ENCODE results near the gene THAP3.

The THAP3 gene

DNA sequence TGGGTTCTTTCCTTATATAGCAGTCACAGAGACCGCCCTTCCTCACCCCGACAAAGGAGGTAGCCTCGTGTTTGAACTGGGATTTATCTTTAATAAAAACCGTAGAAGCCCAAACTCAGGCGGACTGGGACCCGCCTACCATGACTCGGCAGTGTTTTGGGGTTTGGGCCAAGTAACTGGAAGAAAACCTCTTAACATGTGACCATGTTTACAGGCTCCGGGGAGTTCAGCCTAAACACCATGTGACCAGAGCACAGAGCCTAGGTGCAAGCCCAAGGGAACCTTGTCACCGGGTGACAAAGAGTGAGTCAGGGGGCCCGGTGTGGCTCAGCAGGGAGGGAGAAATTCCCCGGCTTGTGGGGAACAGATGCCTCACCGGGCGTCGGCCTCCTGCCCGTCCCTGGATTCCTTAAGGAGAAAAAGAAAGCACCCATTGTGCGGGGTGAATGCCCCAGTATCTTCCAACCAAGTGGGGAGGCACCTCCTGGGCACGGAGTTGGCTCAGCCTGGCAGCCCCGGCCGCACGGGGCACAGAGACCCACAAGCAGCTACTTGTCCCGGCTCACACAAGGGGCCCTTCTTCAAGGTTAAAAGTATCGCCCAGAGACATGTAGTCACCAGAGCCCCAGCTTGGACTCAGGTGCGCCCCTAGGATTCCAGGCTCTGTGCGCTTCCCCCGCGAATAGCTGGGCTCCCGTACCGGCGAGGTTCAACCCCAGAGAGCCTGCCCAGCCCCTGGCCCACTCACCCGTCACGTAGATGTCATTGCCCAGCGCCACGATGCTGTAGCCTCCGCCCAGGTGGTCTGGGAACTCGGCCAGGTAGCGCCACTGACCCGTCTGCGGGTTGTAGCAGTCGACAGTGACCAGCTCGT is 23.4 kb upstream of the THAP3 start:
- DNase-seq: peak; percentile 86 to 95 (median 94)
- Histone ChIP-seq H3K4me1 (ENCODE audit: control extremely low read depth in 1 of 4, control insufficient read depth in 4 of 4, insufficient read depth in 4 of 4, low read length in 3 of 4) (peaks cover 10 to 58% (median 56%) of the 10 kb centered on the region in 4 experiments), H3K27ac (ENCODE audit: insufficient read depth in 1 of 2, low read depth in 1 of 2, low read length in 2 of 2, poor library complexity in 1 of 2, severe bottlenecking in 2 of 2) (peak overlapping the region; percentile 54 to 87), H3K27me3 (replicated peaks in 2 of 5; ENCODE audit: control insufficient read depth in 4 of 5, insufficient read depth in 5 of 5, low read length in 4 of 5) (no peaks in the 10 kb centered on the region), H3K4me3 (ENCODE audit: control insufficient read depth in 1 of 7, extremely low read depth in 1 of 7, insufficient read depth in 4 of 7, low read depth in 2 of 7, low read length in 6 of 7) (peak overlapping the region; percentile 72 to 97 (median 89)), H3K9me3 (ENCODE audit: control extremely low read depth in 1 of 5, control insufficient read depth in 4 of 5, insufficient read depth in 2 of 5, low read depth in 1 of 5, low read length in 4 of 5) (no peaks in the 10 kb centered on the region), H3K36me3 (ENCODE audit: control insufficient read depth in 4 of 4, insufficient read depth in 4 of 4, low read length in 3 of 4) (peaks cover 0 to 28% (median 21%) of the 10 kb centered on the region in 4 experiments)
- CTCF ChIA-PET: interaction anchor here (1.0 to 6.5 kb wide), 9 partner anchors 12 to 46 kb away, joined by 3 to 48 read pairs (median 4); partner anchors contain the start of genes TAS1R1 and ZBTB48
- 0% methylated on average over 28 of the region's 40 CpGs for WGBS (ENCODE audit: insufficient coverage)
- POLR2A ChIA-PET: interaction anchor here (0.8 to 2.1 kb wide), 6 partner anchors 10 to 22 kb away, joined by 3 to 11 read pairs (median 5); partner anchors contain the start of gene ZBTB48

DNA sequence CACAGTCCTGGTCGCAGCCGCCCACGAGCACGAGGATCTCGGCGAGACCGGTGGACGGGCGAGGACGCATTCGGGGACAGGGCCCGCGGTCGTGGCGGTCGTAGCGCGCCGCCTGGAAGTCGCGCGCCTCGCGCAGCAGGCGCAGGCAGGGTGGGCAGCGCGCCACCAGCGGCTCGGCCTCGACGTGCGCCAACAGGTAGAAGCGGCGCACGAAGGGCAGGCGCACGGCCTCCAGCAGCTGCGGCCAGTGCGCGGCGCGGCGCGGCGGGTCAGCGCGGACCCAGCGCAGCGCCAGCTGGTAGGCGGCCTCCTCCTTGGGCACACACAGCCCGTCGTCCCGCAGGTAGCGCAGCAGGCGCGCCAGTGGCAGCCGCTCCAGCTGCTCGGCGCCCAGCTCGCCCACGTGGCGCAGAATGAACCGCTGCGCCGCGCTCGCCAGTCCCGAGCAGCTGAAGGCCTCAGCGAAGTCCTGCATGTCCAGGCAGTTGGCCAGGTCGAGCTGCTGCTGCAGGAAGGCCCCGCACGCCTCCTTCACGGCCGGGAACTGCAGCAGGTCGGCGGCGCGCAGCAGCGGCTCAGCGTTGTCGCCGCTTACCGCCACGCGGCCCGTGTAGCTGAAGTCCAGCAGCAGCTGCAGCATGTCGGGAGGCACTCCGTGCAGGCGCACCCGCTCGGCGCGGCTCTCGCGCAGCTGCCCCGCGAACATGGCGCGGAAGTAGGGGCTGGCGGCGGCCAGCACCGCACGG is 22.6 kb upstream of the THAP3 start:
- POLR2A ChIA-PET: interaction anchor here (0.8 to 2.1 kb wide), 6 partner anchors 10 to 40 kb away, joined by 3 to 11 read pairs (median 4); partner anchors contain the start of gene ZBTB48

DNA sequence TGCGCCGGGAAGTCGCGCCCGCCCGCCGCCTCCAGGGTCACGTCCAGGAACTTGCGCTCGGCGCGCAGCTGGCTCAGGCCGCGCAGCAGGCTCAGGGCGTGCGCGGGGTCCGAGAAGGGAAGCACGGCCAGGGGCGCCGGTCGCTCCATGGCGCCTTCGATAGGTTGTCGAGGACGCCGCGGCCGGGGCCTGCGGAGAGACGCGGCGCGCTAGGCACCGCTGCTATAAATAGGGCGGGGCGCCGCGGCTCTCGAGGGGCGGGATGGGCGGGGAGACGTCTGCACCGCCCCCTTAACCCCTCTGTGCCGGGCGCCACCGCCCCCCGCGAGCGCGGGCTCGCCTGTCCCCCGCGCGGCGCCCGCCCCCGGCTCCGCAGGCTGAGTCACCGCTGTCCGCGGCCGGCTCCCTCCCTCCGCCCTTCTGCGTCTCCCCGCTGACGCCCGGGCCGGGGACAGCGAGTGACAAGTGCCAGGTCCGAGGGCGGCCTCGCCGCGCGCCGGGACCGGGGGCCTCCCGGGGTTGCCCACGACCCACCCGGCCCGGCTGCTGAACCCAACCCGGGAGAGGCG is 21.9 kb upstream of the THAP3 start, which contains the start of gene KLHL21:
Gene KLHL21, minus strand, starts transcription at position 201 of the 569 bp plus-strand sequence. Its CDS starts 52 bp downstream, at position 149.
- Histone ChIP-seq H3K27ac (ENCODE audit: insufficient read depth in 1 of 2, low read depth in 1 of 2, low read length in 2 of 2, poor library complexity in 1 of 2, severe bottlenecking in 2 of 2) (peak within 1 kb of the TSS; percentile 83 to 96), H3K4me3 (ENCODE audit: control insufficient read depth in 1 of 7, extremely low read depth in 1 of 7, insufficient read depth in 4 of 7, low read depth in 2 of 7, low read length in 6 of 7) (peak within 1 kb of the TSS; percentile 57 to 97 (median 89)), H3K4me1 (ENCODE audit: control extremely low read depth in 1 of 4, control insufficient read depth in 4 of 4, insufficient read depth in 4 of 4, low read length in 3 of 4) (peaks cover 10 to 56% (median 54%) of the 10 kb centered on the region in 4 experiments), H3K36me3 (ENCODE audit: control insufficient read depth in 4 of 4, insufficient read depth in 4 of 4, low read length in 3 of 4) (peaks cover 0 to 13% (median 8%) of the 10 kb centered on the region in 4 experiments), H3K27me3 (replicated peaks in 2 of 5; ENCODE audit: control insufficient read depth in 4 of 5, insufficient read depth in 5 of 5, low read length in 4 of 5) (no peaks in the 10 kb centered on the region), H3K9me3 (ENCODE audit: control extremely low read depth in 1 of 5, control insufficient read depth in 4 of 5, insufficient read depth in 2 of 5, low read depth in 1 of 5, low read length in 4 of 5) (no peaks in the 10 kb centered on the region)
- ChIA-PET CTCF (interaction anchor here (1.1 to 6.5 kb wide), 6 partner anchors 10 to 23 kb away, joined by 3 to 48 read pairs (median 4); no protein-coding TSS in a partner anchor), POLR2A (interaction anchor here (1.0 to 2.1 kb wide), 5 partner anchors 12 to 41 kb away, joined by 3 to 11 read pairs (median 5); partner anchors contain the start of gene ZBTB48)
- DNase-seq: peak; percentile 89 to 95 (median 93)
- under 1% methylated on average over 69 of the region's 84 CpGs for WGBS (ENCODE audit: insufficient coverage)

More for the DNA sequence above, 22.6 kb upstream of the THAP3 start:
- no peaks in the 10 kb centered on the region for H3K9me3 ChIP-seq (ENCODE audit: control extremely low read depth in 1 of 5, control insufficient read depth in 4 of 5, insufficient read depth in 2 of 5, low read depth in 1 of 5, low read length in 4 of 5)
- H3K4me3 ChIP-seq (ENCODE audit: control insufficient read depth in 1 of 7, extremely low read depth in 1 of 7, insufficient read depth in 4 of 7, low read depth in 2 of 7, low read length in 6 of 7): peak overlapping the region; percentile 57 to 97 (median 89)
- peak overlapping the region in 1 of 2 experiments; percentile 87 for H3K27ac ChIP-seq (ENCODE audit: insufficient read depth in 1 of 2, low read depth in 1 of 2, low read length in 2 of 2, poor library complexity in 1 of 2, severe bottlenecking in 2 of 2)
- H3K27me3 ChIP-seq (replicated peaks in 2 of 5; ENCODE audit: control insufficient read depth in 4 of 5, insufficient read depth in 5 of 5, low read length in 4 of 5): no peaks in the 10 kb centered on the region
- CTCF ChIA-PET: interaction anchor here (1.0 to 6.5 kb wide), 8 partner anchors 9 to 47 kb away, joined by 3 to 48 read pairs (median 4); partner anchors contain the start of genes TAS1R1 and ZBTB48
- peaks cover 0 to 20% (median 15%) of the 10 kb centered on the region in 4 experiments for H3K36me3 ChIP-seq (ENCODE audit: control insufficient read depth in 4 of 4, insufficient read depth in 4 of 4, low read length in 3 of 4)
- under 1% methylated on average over 94 of the region's 103 CpGs for WGBS (ENCODE audit: insufficient coverage)
- DNase-seq: peak in 2 of 3 donors; percentile 44 to 60
- H3K4me1 ChIP-seq (ENCODE audit: control extremely low read depth in 1 of 4, control insufficient read depth in 4 of 4, insufficient read depth in 4 of 4, low read length in 3 of 4): peaks cover 10 to 58% (median 56%) of the 10 kb centered on the region in 4 experiments

DNA sequence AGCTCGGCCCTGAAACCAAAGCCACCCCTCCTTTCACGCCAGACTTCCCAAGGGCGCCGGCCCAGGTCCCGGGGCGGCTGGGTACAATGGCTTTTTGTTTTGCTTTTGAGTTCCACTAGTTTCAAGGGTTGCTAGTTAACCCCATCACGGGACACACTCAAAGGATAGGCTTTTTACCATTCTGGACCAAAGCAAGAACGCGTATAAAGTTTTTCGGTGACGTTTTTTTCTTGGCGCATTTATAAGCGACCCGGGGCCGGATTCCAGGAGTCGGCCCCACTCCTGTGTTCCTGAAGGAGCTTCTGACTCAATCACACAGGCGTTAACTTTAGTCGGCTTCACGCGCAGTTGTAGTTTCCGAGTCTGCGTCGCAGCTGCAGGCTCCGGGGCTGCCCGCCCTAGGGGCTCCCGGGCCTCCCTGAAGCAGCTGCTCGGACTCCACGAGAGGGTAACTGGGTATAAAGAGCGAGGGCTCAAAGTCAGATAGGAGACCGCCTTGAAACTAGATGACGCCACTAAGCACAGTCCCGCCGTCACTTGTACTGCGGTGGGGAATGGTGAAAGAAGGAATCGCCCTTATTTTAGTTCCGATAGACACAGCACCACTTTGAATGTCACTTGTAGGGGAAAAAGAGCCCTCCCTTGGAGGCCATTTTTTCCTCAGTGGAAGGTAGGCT is 21.3 kb upstream of the THAP3 start:
- POLR2A ChIA-PET: interaction anchor here (1.0 to 2.1 kb wide), 3 partner anchors 12 to 41 kb away, joined by 3 to 7 read pairs (median 4); no protein-coding TSS in a partner anchor
- CTCF ChIA-PET: interaction anchor here (0.6 to 6.5 kb wide), 4 partner anchors 9 to 22 kb away, joined by 3 to 48 read pairs (median 4); no protein-coding TSS in a partner anchor
- H3K4me1 ChIP-seq (ENCODE audit: control extremely low read depth in 1 of 4, control insufficient read depth in 4 of 4, insufficient read depth in 4 of 4, low read length in 3 of 4): peaks cover 10 to 54% (median 52%) of the 10 kb centered on the region in 4 experiments
- H3K36me3 ChIP-seq (ENCODE audit: control insufficient read depth in 4 of 4, insufficient read depth in 4 of 4, low read length in 3 of 4): peaks cover 0 to 9% (median 4%) of the 10 kb centered on the region in 4 experiments
- H3K9me3 ChIP-seq (ENCODE audit: control extremely low read depth in 1 of 5, control insufficient read depth in 4 of 5, insufficient read depth in 2 of 5, low read depth in 1 of 5, low read length in 4 of 5): no peaks in the 10 kb centered on the region
- H3K27ac ChIP-seq (ENCODE audit: insufficient read depth in 1 of 2, low read depth in 1 of 2, low read length in 2 of 2, poor library complexity in 1 of 2, severe bottlenecking in 2 of 2): peak overlapping the region; percentile 83 to 96
- WGBS (ENCODE audit: insufficient coverage): 0% methylated on average over 30 of the region's 36 CpGs
- DNase-seq: peak; percentile 65 to 88 (median 82)
- H3K27me3 ChIP-seq (replicated peaks in 2 of 5; ENCODE audit: control insufficient read depth in 4 of 5, insufficient read depth in 5 of 5, low read length in 4 of 5): no peaks in the 10 kb centered on the region
- peak overlapping the region; percentile 54 to 97 (median 78) for H3K4me3 ChIP-seq (ENCODE audit: control insufficient read depth in 1 of 7, extremely low read depth in 1 of 7, insufficient read depth in 4 of 7, low read depth in 2 of 7, low read length in 6 of 7)

DNA sequence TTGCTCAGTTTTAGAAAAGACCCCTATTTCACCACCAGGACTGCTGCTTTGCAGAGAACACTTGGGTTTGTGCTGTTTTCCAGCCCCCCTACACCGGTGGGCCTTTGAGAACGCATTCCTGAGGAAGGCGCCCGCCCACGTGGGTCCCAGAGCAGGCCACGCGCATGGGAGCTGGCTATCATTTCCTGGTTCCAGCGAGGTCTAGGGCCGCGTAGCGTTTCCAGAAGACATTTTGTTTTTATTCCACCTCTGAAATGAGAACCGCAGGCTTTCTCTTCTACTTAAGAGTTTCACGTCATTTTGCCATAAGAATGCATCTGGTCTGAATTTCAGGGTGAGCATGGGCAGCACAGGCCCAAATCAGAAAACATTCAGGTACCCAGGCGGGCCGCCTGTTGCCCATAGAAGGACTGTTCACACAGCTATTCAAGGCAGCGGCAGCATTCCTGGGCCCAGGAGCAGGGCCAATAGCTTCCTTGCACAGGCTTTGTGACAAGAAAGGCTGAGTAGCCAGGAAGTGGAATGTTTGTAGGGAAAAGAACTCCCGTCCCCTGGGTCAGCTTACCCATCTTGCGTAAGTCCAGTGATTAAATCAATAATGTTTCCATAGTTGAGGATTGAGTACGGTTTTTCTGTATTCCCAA is 20.6 kb upstream of the THAP3 start:
- 57% methylated on average over 16 of the region's 19 CpGs for WGBS (ENCODE audit: insufficient coverage)
- Histone ChIP-seq H3K36me3 (ENCODE audit: control insufficient read depth in 4 of 4, insufficient read depth in 4 of 4, low read length in 3 of 4) (peaks cover 0 to 6% (median under 1%) of the 10 kb centered on the region in 4 experiments), H3K27me3 (replicated peaks in 2 of 5; ENCODE audit: control insufficient read depth in 4 of 5, insufficient read depth in 5 of 5, low read length in 4 of 5) (no peaks in the 10 kb centered on the region), H3K27ac (ENCODE audit: insufficient read depth in 1 of 2, low read depth in 1 of 2, low read length in 2 of 2, poor library complexity in 1 of 2, severe bottlenecking in 2 of 2) (peak overlapping the region; percentile 83 to 96), H3K4me1 (ENCODE audit: control extremely low read depth in 1 of 4, control insufficient read depth in 4 of 4, insufficient read depth in 4 of 4, low read length in 3 of 4) (peaks cover 10 to 51% (median 48%) of the 10 kb centered on the region in 4 experiments), H3K4me3 (ENCODE audit: control insufficient read depth in 1 of 7, extremely low read depth in 1 of 7, insufficient read depth in 4 of 7, low read depth in 2 of 7, low read length in 6 of 7) (peak overlapping the region in 6 of 7 experiments; percentile 57 to 97 (median 84)), H3K9me3 (ENCODE audit: control extremely low read depth in 1 of 5, control insufficient read depth in 4 of 5, insufficient read depth in 2 of 5, low read depth in 1 of 5, low read length in 4 of 5) (no peaks in the 10 kb centered on the region)
- CTCF ChIA-PET: interaction anchor here (0.6 to 6.5 kb wide), 5 partner anchors 8 to 48 kb away, joined by 3 to 48 read pairs (median 3); no protein-coding TSS in a partner anchor
- POLR2A ChIA-PET: interaction anchor here (1.0 to 2.1 kb wide), 2 partner anchors 13 to 14 kb away, joined by 4 to 7 read pairs; no protein-coding TSS in a partner anchor
- DNase-seq: no peak

Data from common myeloid progenitor, CD34-positive (primary cell).